A549 (cell line): ENCODE data around the gene EHBP1. TPM values are rescaled to one million over a fixed set of nuclear protein-coding genes. Genes with fewer than 3 reads are reported as not detected.

Source experiments
- ATAC-seq, 2 experiments: fragments of 200-7000 bp in 1 of 2; fragments of >200 bp in 1 of 2; cut with Nextera tagmentation in 1 of 2; cut with Tn5 transposase in 1 of 2; 3 replicates each; pipeline versions ENCODE4 v1.8.0 to v1.9.1; 2018 to 2020; ENCODE audit warnings: mild to moderate bottlenecking in 1 of 2, moderate library complexity in 1 of 2
- CTCF ChIA-PET: fragments of 300-600 bp; sonication (Branson Sonifier 250); formaldehyde crosslinking; extraction: SDS; loops from one replicate; lab custom pipeline; 2021; ENCODE audit warnings: antibody characterized with exemption, inconsistent platforms; lab: Yijun Ruan, JAX
- POLR2A ChIA-PET: fragments of 350-600 bp; formaldehyde crosslinking; extraction: SDS; loops from one replicate; lab custom pipeline; 2021; ENCODE audit warnings: antibody characterized with exemption, inconsistent platforms; lab: Yijun Ruan, JAX
- DNase-seq, 2 experiments: peaks; one replicate each; pipeline versions ENCODE4 v3.0.0 to v3.0.0-alpha.2; 2011 to 2016; ENCODE audit warnings: low read depth in 1 of 2, low spot score in 1 of 2
- FAIRE-seq: peaks from 2 replicates; lab custom pipeline; 2011; peaks lifted over from hg19 to GRCh38; lab: Jason Lieb, UNC
- H3K27ac ChIP-seq, 2 experiments: fragments of >200 bp; sonication (Bioruptor Twin); formaldehyde crosslinking; 3 replicates each; pipeline ENCODE4 v1.5.1; 2016 to 2017
- H3K4me1 ChIP-seq: fragments of >200 bp; sonication (Bioruptor Twin); formaldehyde crosslinking; 3 replicates; pipeline ENCODE4 v1.6.1; 2016
- H3K4me2 ChIP-seq: fragments of >200 bp; sonication (Bioruptor Twin); formaldehyde crosslinking; 3 replicates; pipeline ENCODE4 v1.6.1; 2016
- H3K4me3 ChIP-seq: fragments of >200 bp; sonication (Bioruptor Twin); formaldehyde crosslinking; 3 replicates; pipeline ENCODE4 v1.5.1; 2016
- H3K9me3 ChIP-seq: fragments of >200 bp; sonication (Bioruptor Twin); formaldehyde crosslinking; 3 replicates; pipeline ENCODE4 v1.6.1; 2016
- CBX8 ChIP-seq: fragments of 200-600 bp; sonication (generic); IDR thresholded peaks from 2 replicates; pipeline ENCODE4 v1.6.1; 2016
- CEBPB ChIP-seq, 2 experiments: fragments of >200 bp in 1 of 2; sonication (Bioruptor Twin) in 1 of 2; formaldehyde crosslinking in 1 of 2; IDR thresholded peaks; 2 replicates each; pipeline ENCODE4 v1.6.1; 2012 to 2016
- EHMT2 ChIP-seq: fragments of 200-600 bp; sonication (generic); IDR thresholded peaks from 2 replicates; pipeline ENCODE4 v1.6.1; 2016; ENCODE audit warnings: antibody characterized with exemption, low read depth, mild to moderate bottlenecking, moderate library complexity
- ESRRA ChIP-seq: fragments of 150-350 bp; IDR thresholded peaks from 2 replicates; pipeline ENCODE4 v1.6.1; 2014; ENCODE audit warnings: mild to moderate bottlenecking, low read length, borderline replicate concordance
- GATA3 ChIP-seq: IDR thresholded peaks from 2 replicates; pipeline ENCODE4 v1.6.1; 2012; ENCODE audit warnings: borderline replicate concordance
- HOXA7 ChIP-seq: fragments of 250-450 bp; sonication (Bioruptor Pico); IDR thresholded peaks from 2 replicates; pipeline ENCODE4 v1.5.0; 2020; ENCODE audit warnings: mild to moderate bottlenecking, moderate library complexity
- HOXB5 ChIP-seq: fragments of 250-450 bp; sonication (Bioruptor Pico); IDR thresholded peaks from 2 replicates; pipeline ENCODE4 v1.5.0; 2020; ENCODE audit warnings: mild to moderate bottlenecking, moderate library complexity
- MAFK ChIP-seq: fragments of 450-650 bp; IDR thresholded peaks from 2 replicates; pipeline ENCODE4 v1.6.1; 2014; ENCODE audit not compliant: partially characterized antibody
- RFX5 ChIP-seq: fragments of 450-650 bp; IDR thresholded peaks from 2 replicates; pipeline ENCODE4 v1.7.1; 2014; ENCODE audit warnings: antibody characterized with exemption, mild to moderate bottlenecking, moderate library complexity
- SMC3 ChIP-seq: fragments of >200 bp; sonication (Bioruptor Twin); formaldehyde crosslinking; IDR thresholded peaks from 3 replicates; pipeline ENCODE4 v1.6.1; 2018; ENCODE audit warnings: inconsistent platforms
- ZFP36 ChIP-seq: fragments of 450-650 bp; IDR thresholded peaks from 2 replicates; pipeline ENCODE4 v1.6.1; 2014; ENCODE audit warnings: borderline replicate concordance; ENCODE audit not compliant: partially characterized antibody
- WGBS: methylation state at CpG from one replicate; pipeline ENCODE4 v1.1.6; 2017; ENCODE audit errors: missing lambda C conversion rate; 5-methylcytosine and 5-hydroxymethylcytosine counted together
- polyA plus RNA-seq, 4 experiments: library from polyadenylated mRNA; depleted of rRNA in 3 of 4; stranded (reverse); fragments of >200 nt; fragmentation: RNase III in 1 of 4; extraction: RNeasy Plus Mini Kit Qiagen cat#74134 plus additional on column Dnase treatment in 1 of 4; gene quantifications; 2 replicates in 3 of 4; 3 replicates in 1 of 4; pipeline ENCODE4 v1.2.3, GENCODE V29; 2011 to 2017
- TF ChIP-seq, protein P1 (sequence below): fragments of >200 bp; sonication (Bioruptor Twin); formaldehyde crosslinking; IDR thresholded peaks from 3 replicates; pipeline ENCODE4 v1.5.1; 2016
- TF ChIP-seq, protein P2 (sequence below): fragments of 250-450 bp; sonication (Bioruptor Pico); IDR thresholded peaks from 2 replicates; pipeline ENCODE4 v1.5.0; 2020; ENCODE audit warnings: low read depth, mild to moderate bottlenecking, moderate library complexity
- TF ChIP-seq, protein P3 (sequence below): IDR thresholded peaks from 2 replicates; pipeline ENCODE4 v1.6.1; 2012; ENCODE audit warnings: low read depth, borderline replicate concordance
- TF ChIP-seq, protein P4 (sequence below): fragments of 250-450 bp; sonication (Bioruptor Pico); IDR thresholded peaks from 2 replicates; pipeline ENCODE4 v1.5.0; 2021; ENCODE audit warnings: mild to moderate bottlenecking, moderate library complexity, borderline replicate concordance

The EHBP1 gene
- polyA plus RNA-seq, 2 of the 4 experiments (the other 2 are of a cell fraction): 65.7 to 204 TPM

DNA sequence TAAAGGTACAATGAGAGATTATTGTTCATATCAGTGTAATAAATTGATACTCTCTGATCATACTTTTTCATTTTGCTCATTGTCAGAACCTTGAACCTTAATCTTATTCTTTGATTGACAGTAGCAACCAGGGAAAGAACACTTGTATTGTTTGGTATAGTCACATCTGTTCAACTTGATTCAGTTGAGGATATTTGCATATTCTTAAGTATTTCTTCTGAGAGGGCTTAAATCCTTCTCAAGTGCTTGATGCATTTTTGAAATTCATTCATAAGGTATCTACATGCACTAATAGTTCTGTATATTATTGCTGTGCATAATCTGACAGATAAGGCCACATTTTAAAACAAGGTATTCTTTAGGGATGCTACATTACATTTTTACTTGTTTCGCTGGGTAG, 118.9 kb downstream of the EHBP1 start (continued):
- no peak for TF ChIP-seq HOXA7
- TF ChIP-seq, all 56 proteins: peak for 0

DNA sequence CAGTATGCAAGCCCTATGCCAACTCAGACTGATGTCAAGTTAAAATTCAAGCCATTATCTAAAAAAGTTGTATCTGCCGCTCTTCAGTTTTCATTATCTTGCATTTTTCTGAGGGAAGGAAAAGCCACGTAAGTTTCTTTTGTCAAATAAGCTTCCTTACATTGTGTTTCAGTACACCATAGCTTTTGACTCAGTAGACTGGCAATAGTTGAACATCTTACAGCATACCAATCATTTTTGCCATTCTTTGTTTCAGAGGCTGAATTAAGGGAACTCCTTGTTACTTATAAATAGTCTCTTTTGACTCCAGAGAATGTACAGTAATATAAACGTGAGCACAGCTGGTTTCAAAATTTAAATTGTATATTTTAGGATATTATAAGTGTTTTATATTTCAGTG, 120.6 kb downstream of the EHBP1 start:
- Histone ChIP-seq H3K9me3 (no peaks in the 10 kb centered on the region), H3K4me3 (no peak overlapping the region), H3K4me2 (0 out of 3 replicates have a peak overlapping the region, but pooled peaks have one; percentile 6), H3K27ac (no peak overlapping the region)
- peak in 1 of 2 experiments; percentile 23; a peak in 1 of 6 replicates for ATAC-seq
- CTCF ChIA-PET: no interaction called here
- TF ChIP-seq EHMT2 (no peak), CEBPB (IDR thresholded peaks at IDR 0.05) (no peak), MAFK (no peak), ESRRA (no peak), SMC3 (no peak), GATA3 (no peak)
- TF ChIP-seq, all 56 proteins: peak for 0
- POLR2A ChIA-PET: no interaction called here
- FAIRE-seq (no peak), DNase-seq (no peak)
- H3K4me1 ChIP-seq: peaks cover 49% of the 10 kb centered on the region
- WGBS: 65% methylated on average over 3 of the region's 3 CpGs

DNA sequence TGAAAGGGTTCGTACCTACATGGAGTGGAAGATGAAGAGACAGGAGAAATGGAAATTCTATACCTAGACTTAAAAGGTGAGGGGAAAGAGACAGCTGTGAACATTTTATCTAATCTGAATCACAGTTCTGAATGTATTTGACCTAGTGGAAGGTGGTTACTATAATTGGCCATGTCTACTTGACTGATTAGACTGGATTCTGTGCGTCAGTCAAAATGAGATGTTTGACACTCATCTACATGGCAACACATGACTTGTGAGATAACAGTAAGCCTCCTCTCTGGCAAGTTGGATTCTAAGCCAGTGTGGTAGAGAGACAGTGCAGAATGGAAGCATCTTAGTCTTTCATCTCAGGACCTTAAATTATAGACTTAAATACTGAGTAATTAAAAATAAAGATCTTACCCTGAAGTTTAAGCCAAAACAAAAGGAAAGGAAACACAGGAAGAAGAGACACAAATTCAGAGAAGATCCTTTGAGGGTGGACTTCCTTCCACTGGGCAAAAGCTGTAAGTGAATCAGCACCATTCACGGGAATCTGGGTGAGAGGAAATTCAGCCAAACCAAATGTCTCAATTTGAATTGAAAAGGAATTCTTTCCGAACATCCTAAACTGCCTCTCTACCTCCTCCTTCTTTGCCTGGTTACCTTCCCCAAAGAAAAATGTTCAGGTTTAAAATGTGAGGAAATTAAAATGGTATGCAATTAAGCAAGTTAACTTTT, 121.6 kb downstream of the EHBP1 start:
- no peak overlapping the region for H3K4me3 ChIP-seq
- ATAC-seq (no peak), DNase-seq (no peak), FAIRE-seq (peak; percentile 77)
- no peaks in the 10 kb centered on the region for H3K9me3 ChIP-seq
- CTCF ChIA-PET: interaction anchor here (0.6 to 0.7 kb wide), 2 partner anchors 369 to 370 kb away, joined by 3 read pairs; no protein-coding TSS in a partner anchor
- H3K4me1 ChIP-seq: peaks cover 45% of the 10 kb centered on the region
- no peak overlapping the region; a peak in 1 of 6 replicates for H3K27ac ChIP-seq
- no peak overlapping the region for H3K4me2 ChIP-seq
- WGBS: 93% methylated on average over 4 of the region's 4 CpGs
- TF ChIP-seq, protein P1, sequence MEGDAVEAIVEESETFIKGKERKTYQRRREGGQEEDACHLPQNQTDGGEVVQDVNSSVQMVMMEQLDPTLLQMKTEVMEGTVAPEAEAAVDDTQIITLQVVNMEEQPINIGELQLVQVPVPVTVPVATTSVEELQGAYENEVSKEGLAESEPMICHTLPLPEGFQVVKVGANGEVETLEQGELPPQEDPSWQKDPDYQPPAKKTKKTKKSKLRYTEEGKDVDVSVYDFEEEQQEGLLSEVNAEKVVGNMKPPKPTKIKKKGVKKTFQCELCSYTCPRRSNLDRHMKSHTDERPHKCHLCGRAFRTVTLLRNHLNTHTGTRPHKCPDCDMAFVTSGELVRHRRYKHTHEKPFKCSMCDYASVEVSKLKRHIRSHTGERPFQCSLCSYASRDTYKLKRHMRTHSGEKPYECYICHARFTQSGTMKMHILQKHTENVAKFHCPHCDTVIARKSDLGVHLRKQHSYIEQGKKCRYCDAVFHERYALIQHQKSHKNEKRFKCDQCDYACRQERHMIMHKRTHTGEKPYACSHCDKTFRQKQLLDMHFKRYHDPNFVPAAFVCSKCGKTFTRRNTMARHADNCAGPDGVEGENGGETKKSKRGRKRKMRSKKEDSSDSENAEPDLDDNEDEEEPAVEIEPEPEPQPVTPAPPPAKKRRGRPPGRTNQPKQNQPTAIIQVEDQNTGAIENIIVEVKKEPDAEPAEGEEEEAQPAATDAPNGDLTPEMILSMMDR: no peak
- TF ChIP-seq ZFP36 (no peak), CBX8 (no peak), HOXA7 (no peak), HOXB5 (CRISPR knock-in tag) (no peak), RFX5 (no peak)
- TF ChIP-seq, protein P2, sequence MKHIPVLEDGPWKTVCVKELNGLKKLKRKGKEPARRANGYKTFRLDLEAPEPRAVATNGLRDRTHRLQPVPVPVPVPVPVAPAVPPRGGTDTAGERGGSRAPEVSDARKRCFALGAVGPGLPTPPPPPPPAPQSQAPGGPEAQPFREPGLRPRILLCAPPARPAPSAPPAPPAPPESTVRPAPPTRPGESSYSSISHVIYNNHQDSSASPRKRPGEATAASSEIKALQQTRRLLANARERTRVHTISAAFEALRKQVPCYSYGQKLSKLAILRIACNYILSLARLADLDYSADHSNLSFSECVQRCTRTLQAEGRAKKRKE (CRISPR knock-in tag): no peak
- TF ChIP-seq, protein P3, sequence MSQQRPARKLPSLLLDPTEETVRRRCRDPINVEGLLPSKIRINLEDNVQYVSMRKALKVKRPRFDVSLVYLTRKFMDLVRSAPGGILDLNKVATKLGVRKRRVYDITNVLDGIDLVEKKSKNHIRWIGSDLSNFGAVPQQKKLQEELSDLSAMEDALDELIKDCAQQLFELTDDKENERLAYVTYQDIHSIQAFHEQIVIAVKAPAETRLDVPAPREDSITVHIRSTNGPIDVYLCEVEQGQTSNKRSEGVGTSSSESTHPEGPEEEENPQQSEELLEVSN: no peak
- TF ChIP-seq, protein P4, sequence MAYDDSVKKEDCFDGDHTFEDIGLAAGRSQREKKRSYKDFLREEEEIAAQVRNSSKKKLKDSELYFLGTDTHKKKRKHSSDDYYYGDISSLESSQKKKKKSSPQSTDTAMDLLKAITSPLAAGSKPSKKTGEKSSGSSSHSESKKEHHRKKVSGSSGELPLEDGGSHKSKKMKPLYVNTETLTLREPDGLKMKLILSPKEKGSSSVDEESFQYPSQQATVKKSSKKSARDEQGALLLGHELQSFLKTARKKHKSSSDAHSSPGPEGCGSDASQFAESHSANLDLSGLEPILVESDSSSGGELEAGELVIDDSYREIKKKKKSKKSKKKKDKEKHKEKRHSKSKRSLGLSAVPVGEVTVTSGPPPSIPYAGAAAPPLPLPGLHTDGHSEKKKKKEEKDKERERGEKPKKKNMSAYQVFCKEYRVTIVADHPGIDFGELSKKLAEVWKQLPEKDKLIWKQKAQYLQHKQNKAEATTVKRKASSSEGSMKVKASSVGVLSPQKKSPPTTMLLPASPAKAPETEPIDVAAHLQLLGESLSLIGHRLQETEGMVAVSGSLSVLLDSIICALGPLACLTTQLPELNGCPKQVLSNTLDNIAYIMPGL (CRISPR knock-in tag): no peak
- POLR2A ChIA-PET: no interaction called here
